ENCODE data around the gene SORBS2. TPM values are rescaled to one million over a fixed set of nuclear protein-coding genes. Genes with fewer than 3 reads are reported as not detected.
A peak's percentile ranks its signal among the peaks of the same experiment; 100 is the strongest.

Gene SORBS2
- total and polyA plus RNA-seq, 2 of the 8 experiments (the other 6 are each of a cell fraction or from before 2014, with no cell fraction given) = 73.0 to 87.1 TPM

GRCh38 chr4:185738038-185738552 lies 73.9 kb downstream of the SORBS2 start:
- Histone ChIP-seq H3K4ac (replicated peaks; ENCODE audit: insufficient read length, low read depth, low read length) (no peak overlapping the region), H3K27ac (ENCODE audit: low read depth, low read length) (no peak overlapping the region), H3K79me1 (ENCODE audit: low read depth, low read length) (no peaks in the 10 kb centered on the region; the same call in 1 of the 2 replicates), H4K20me1 (replicated peaks in 1 of 2; ENCODE audit: control insufficient read depth in 1 of 2, insufficient read depth in 2 of 2, low read length in 2 of 2) (peaks cover 0 to 2% of the 10 kb centered on the region in 2 experiments), H2BK15ac (ENCODE audit: low read length) (no peak overlapping the region), H3K56ac (replicated peaks; ENCODE audit: insufficient read length, low read depth, low read length) (no peak overlapping the region), H3K4me3 (ENCODE audit: extremely low read depth in 1 of 4, insufficient read depth in 2 of 4, low read depth in 3 of 4, low read length in 4 of 4) (no peak overlapping the region), H3K23ac (ENCODE audit: insufficient read length) (no peak overlapping the region), H3K18ac (ENCODE audit: extremely low read depth, low read length) (peak overlapping the region; percentile 72; the same call in 1 of the 2 replicates), H3K27me3 (replicated peaks in 1 of 4; ENCODE audit: control insufficient read depth in 3 of 4, extremely low read depth in 1 of 4, insufficient read depth in 3 of 4, low read length in 3 of 4) (no peaks in the 10 kb centered on the region), H3K9ac (replicated peaks in 1 of 4; ENCODE audit: extremely low read depth in 1 of 4, low read depth in 3 of 4, low read length in 3 of 4) (no peak overlapping the region), H3K79me2 (ENCODE audit: control insufficient read depth in 1 of 2, insufficient read depth in 2 of 2, low read length in 2 of 2) (peaks cover 0 to 16% of the 10 kb centered on the region in 2 experiments; a peak in 2 of 4 replicates), H3K14ac (ENCODE audit: insufficient read length) (no peak overlapping the region), H2AK5ac (ENCODE audit: low read depth, low read length) (no peak overlapping the region), H4K5ac (ENCODE audit: insufficient read length, low read depth, low read length) (no peak overlapping the region), H3K4me1 (replicated peaks in 1 of 4; ENCODE audit: control insufficient read depth in 3 of 4, insufficient read depth in 4 of 4, low read length in 3 of 4) (peaks cover 3 to 24% (median 19%) of the 10 kb centered on the region in 4 experiments), H2BK5ac (ENCODE audit: low read depth, low read length) (0 out of 2 replicates have a peak overlapping the region, but pooled peaks have one; percentile 41), H2BK120ac (replicated peaks; ENCODE audit: low read depth, low read length) (peak overlapping the region; percentile 24), H3K36me3 (ENCODE audit: control insufficient read depth in 2 of 4, insufficient read depth in 4 of 4, low read length in 3 of 4) (peaks cover 0 to 8% (median 0%) of the 10 kb centered on the region in 4 experiments; a peak in 3 of 8 replicates), H2BK12ac (ENCODE audit: low read depth, low read length) (peak overlapping the region; percentile 89; the same call in 1 of the 2 replicates), H4K91ac (replicated peaks; ENCODE audit: insufficient read length, low read length) (peak overlapping the region; percentile 52), H4K8ac (ENCODE audit: extremely low read depth, insufficient read depth, low read length) (no peak overlapping the region), H3K9me3 (ENCODE audit: insufficient read depth in 2 of 2, low read depth in 1 of 2, low read length in 1 of 2) (no peaks in the 10 kb centered on the region; a peak in 1 of 4 replicates), H2BK20ac (ENCODE audit: low read length) (peak overlapping the region; percentile 44; the same call in 1 of the 2 replicates), H3K23me2 (ENCODE audit: low read depth, low read length) (peaks cover 6% of the 10 kb centered on the region; the same call in 1 of the 2 replicates), H3K4me2 (ENCODE audit: insufficient read depth in 1 of 2, low read depth in 2 of 2, low read length in 2 of 2) (no peak overlapping the region), H2AFZ (ENCODE audit: low read length) (no peak overlapping the region)
- DNase-seq (ENCODE audit: low read depth in 1 of 2, low spot score in 2 of 2) (no peak), FAIRE-seq (no peak)
- POLR2A ChIA-PET (ENCODE audit: partially characterized antibody) = interaction anchor here (2.6 kb wide), 1 partner anchor 11 kb away, joined by 7 read pairs; no protein-coding TSS in a partner anchor
- CTCF ChIA-PET (ENCODE audit: partially characterized antibody) = no interaction called here
- WGBS, 2 experiments (ENCODE audit: extremely low coverage in 1 of 2, insufficient coverage in 1 of 2, insufficient read length in 1 of 2, insufficient replicate concordance in 2 of 2, low coverage in 1 of 2, low lambda C conversion rate in 2 of 2, missing lambda C conversion rate in 1 of 2) = 89% methylated on average over 10 of the region's 10 CpGs; no CpG with 5 or more reads in 1 of the 2 experiments
- no peak for TF ChIP-seq SRF (IDR thresholded peaks at IDR 0.05; ENCODE audit: low read depth, low read length)
- TF ChIP-seq GTF2F1 (IDR thresholded peaks at IDR 0.05; ENCODE audit: borderline replicate concordance, low read depth, low read length) = no peak
- TF ChIP-seq TEAD4 (IDR thresholded peaks at IDR 0.05; ENCODE audit: low read depth, low read length) = no peak
- no peak for TF ChIP-seq SAP30 (IDR thresholded peaks at IDR 0.05; ENCODE audit: insufficient read depth, insufficient replicate concordance, low read length)
- TF ChIP-seq CEBPB (IDR thresholded peaks at IDR 0.05; ENCODE audit: low read depth, low read length) = no peak
- no peak for TF ChIP-seq USF2 (IDR thresholded peaks at IDR 0.05; ENCODE audit: low read length)
- no peak for TF ChIP-seq EGR1 (IDR thresholded peaks at IDR 0.05; ENCODE audit: borderline replicate concordance, low read depth, low read length)
- TF ChIP-seq JUND (IDR thresholded peaks at IDR 0.05; ENCODE audit: low read length) = no peak
- TF ChIP-seq ZNF274 (IDR thresholded peaks at IDR 0.05; ENCODE audit: borderline replicate concordance, extremely low read depth, low read length) = no peak
- TF ChIP-seq KDM1A (IDR thresholded peaks at IDR 0.05; ENCODE audit: borderline replicate concordance, low read length) = no peak
- TF ChIP-seq RAD21 (IDR thresholded peaks at IDR 0.05 in 1 of 2, conservative IDR thresholded peaks at IDR 0.05 in 1 of 2; ENCODE audit: low read depth in 2 of 2, low read length in 2 of 2) = no peak
